ENCODE data around the gene NUP160. TPM values are rescaled to one million over a fixed set of nuclear protein-coding genes. Genes with fewer than 3 reads are reported as not detected.

NUP160 gene
- total and polyA plus RNA-seq, 2 of the 13 experiments (the other 11 are each of a cell fraction or from before 2014, with no cell fraction given) = 28.3 to 43.5 TPM

- Histone ChIP-seq H3K4me1 (ENCODE audit: insufficient read depth, low read length) (no peaks in the 10 kb centered on the region), H3K27ac (ENCODE audit: extremely low read length, insufficient read depth, low read length) (no peak overlapping the region), H3K9ac (ENCODE audit: insufficient read depth, low read depth, low read length) (no peak overlapping the region), H3K79me2 (ENCODE audit: insufficient read depth, low read length) (no peaks in the 10 kb centered on the region), H3K36me3 (replicated peaks in 1 of 2; ENCODE audit: control insufficient read depth in 1 of 2, insufficient read depth in 2 of 2, low read length in 2 of 2) (peaks cover 12 to 63% of the 10 kb centered on the region in 2 experiments), H3K9me3 (ENCODE audit: low read length) (no peaks in the 10 kb centered on the region), H3K4me3 (replicated peaks in 1 of 3; ENCODE audit: insufficient read depth in 1 of 3, low read depth in 2 of 3, low read length in 3 of 3) (no peak overlapping the region), H4K20me1 (ENCODE audit: insufficient read depth, low read length) (no peaks in the 10 kb centered on the region), H3K27me3 (ENCODE audit: control insufficient read depth in 1 of 2, insufficient read depth in 2 of 2, low read length in 2 of 2) (no peaks in the 10 kb centered on the region), H2AFZ (ENCODE audit: low read length) (no peak overlapping the region), H3K4me2 (ENCODE audit: low read depth, low read length) (no peak overlapping the region)
- no peak for ATAC-seq
- no peak for FAIRE-seq
- in situ Hi-C loops (cut with HindIII; ENCODE audit: extremely low pct_ligation_motif_present, low pct_unique_long_range_greater_than_20kb) = no loop called here
- TF ChIP-seq ZNF234 (CRISPR knock-in tag; conservative IDR thresholded peaks at IDR 0.05) (no peak), ZNF629 (CRISPR knock-in tag; conservative IDR thresholded peaks at IDR 0.05) (peak; percentile 78)
- ChIA-PET CTCF (ENCODE audit: low intra/inter-chr PET ratio, low total read pairs) (no interaction called here), POLR2A (no interaction called here)
- BruUV-seq (replicated peaks) = no TSS peak
- no peak for DNase-seq (ENCODE audit: low spot score)
- intact Hi-C loops (cut with micrococcal nuclease; ENCODE audit: unreplicated experiment) = no loop called here
These were observed 28.4 kb downstream of the NUP160 start for GRCh38 chr11:47819743-47820142.

GRCh38 chr11:47800759-47801158 is 47.4 kb downstream of the NUP160 start:
- Histone ChIP-seq H3K9me3 (ENCODE audit: low read length) (no peaks in the 10 kb centered on the region), H2AFZ (ENCODE audit: low read length) (no peak overlapping the region), H3K4me1 (ENCODE audit: insufficient read depth, low read length) (no peaks in the 10 kb centered on the region), H3K27me3 (ENCODE audit: control insufficient read depth in 1 of 2, insufficient read depth in 2 of 2, low read length in 2 of 2) (no peaks in the 10 kb centered on the region), H3K4me3 (replicated peaks in 1 of 3; ENCODE audit: insufficient read depth in 1 of 3, low read depth in 2 of 3, low read length in 3 of 3) (no peak overlapping the region), H3K9ac (ENCODE audit: insufficient read depth, low read depth, low read length) (no peak overlapping the region), H3K36me3 (replicated peaks in 1 of 2; ENCODE audit: control insufficient read depth in 1 of 2, insufficient read depth in 2 of 2, low read length in 2 of 2) (peaks cover 22 to 72% of the 10 kb centered on the region in 2 experiments), H4K20me1 (ENCODE audit: insufficient read depth, low read length) (no peaks in the 10 kb centered on the region), H3K27ac (ENCODE audit: extremely low read length, insufficient read depth, low read length) (no peak overlapping the region), H3K79me2 (ENCODE audit: insufficient read depth, low read length) (no peaks in the 10 kb centered on the region), H3K4me2 (ENCODE audit: low read depth, low read length) (no peak overlapping the region)
- POLR2A ChIA-PET = no interaction called here
- FAIRE-seq (no peak), DNase-seq (ENCODE audit: low spot score) (no peak), ATAC-seq (no peak)
- CTCF ChIA-PET (ENCODE audit: low intra/inter-chr PET ratio, low total read pairs) = no interaction called here
- TF ChIP-seq MIER3 (CRISPR knock-in tag; IDR thresholded peaks at IDR 0.05; ENCODE audit: borderline replicate concordance) = no peak
- TF ChIP-seq SKI (IDR thresholded peaks at IDR 0.05; ENCODE audit: partially characterized antibody) = no peak
- TF ChIP-seq KLF16 (CRISPR knock-in tag; IDR thresholded peaks at IDR 0.05) = no peak
- no peak for TF ChIP-seq ZNF232 (CRISPR knock-in tag; IDR thresholded peaks at IDR 0.05; ENCODE audit: borderline replicate concordance)
- no peak for TF ChIP-seq MAFK (conservative IDR thresholded peaks at IDR 0.05 in 1 of 2, IDR thresholded peaks at IDR 0.05 in 1 of 2; ENCODE audit: low read length in 2 of 2)
- TF ChIP-seq ZNF33B (CRISPR knock-in tag; IDR thresholded peaks at IDR 0.05) = no peak
- TF ChIP-seq ZNF431 (CRISPR knock-in tag; IDR thresholded peaks at IDR 0.05; ENCODE audit: borderline replicate concordance, low read depth) = no peak
- TF ChIP-seq BCL6 (CRISPR knock-in tag; IDR thresholded peaks at IDR 0.05) = no peak
- no peak for TF ChIP-seq SP5 (CRISPR knock-in tag; IDR thresholded peaks at IDR 0.05; ENCODE audit: borderline replicate concordance, low read depth)
- in situ Hi-C loops (cut with HindIII; ENCODE audit: extremely low pct_ligation_motif_present, low pct_unique_long_range_greater_than_20kb) = no loop called here
- intact Hi-C loops (cut with micrococcal nuclease; ENCODE audit: unreplicated experiment) = no loop called here
- WGBS (ENCODE audit: low lambda C conversion rate) = 100% methylated on average over 1 of the region's 1 CpG
- no TSS peak for BruUV-seq (replicated peaks)

Data from HepG2 (cell line).